IMR-90 (cell line): ENCODE results near the gene SOD2. TPM values are rescaled to one million over a fixed set of nuclear protein-coding genes. Genes with fewer than 3 reads are reported as not detected.

Experiments used
- ATAC-seq: fragments of 200-7000 bp; cut with Tn5 transposase; 2 replicates; pipeline ENCODE4 v1.9.1; 2020; ENCODE audit warnings: low read depth, mild to moderate bottlenecking, moderate library complexity
- BruUV-seq: library from RNA; stranded (reverse); fragments of 400-500 nt; replicated peaks from 2 replicates; lab custom pipeline; 2021; lab: Mats Ljungman, UMichigan
- CTCF ChIA-PET: fragments of 300-600 bp; formaldehyde crosslinking; extraction: SDS; loops from one replicate; lab custom pipeline; 2021; ENCODE audit warnings: antibody characterized with exemption; lab: Yijun Ruan, JAX
- POLR2A ChIA-PET: fragments of 300-600 bp; sonication (Branson Sonifier 250); formaldehyde crosslinking; loops from one replicate; lab custom pipeline; 2022; ENCODE audit warnings: antibody characterized with exemption; ENCODE audit not compliant: unreplicated experiment; lab: Charles Lee
- DNase-seq: peaks from one replicate; pipeline ENCODE4 v3.0.0; 2013
- H2AFZ ChIP-seq: replicated peaks from 2 replicates; pipeline ENCODE3; 2013; ENCODE audit warnings: low read length, mild to moderate bottlenecking; ENCODE audit not compliant: poor library complexity
- H2AK5ac ChIP-seq: 2 replicates; pipeline ENCODE4 v1.6.1; 2013; ENCODE audit warnings: low read depth, low read length, inconsistent platforms
- H2AK9ac ChIP-seq: replicated peaks from 2 replicates; pipeline ENCODE3; 2013; ENCODE audit warnings: mild to moderate bottlenecking, low read depth, low read length, moderate library complexity; ENCODE audit not compliant: poor library complexity
- H2BK120ac ChIP-seq: 2 replicates; pipeline ENCODE4 v1.6.1; 2013; ENCODE audit warnings: low read depth, low read length, inconsistent platforms
- H2BK15ac ChIP-seq: 3 replicates; pipeline ENCODE4 v1.6.1; 2013; ENCODE audit warnings: low read depth, low read length, inconsistent platforms
- H2BK20ac ChIP-seq: 2 replicates; pipeline ENCODE4 v1.6.1; 2013; ENCODE audit warnings: low read depth, mild to moderate bottlenecking, inconsistent platforms, low read length, moderate library complexity
- H2BK5ac ChIP-seq: 2 replicates; pipeline ENCODE4 v1.6.1; 2013; ENCODE audit warnings: mild to moderate bottlenecking, low read depth, low read length, inconsistent platforms; ENCODE audit not compliant: poor library complexity, severe bottlenecking
- H3K14ac ChIP-seq: replicated peaks from 2 replicates; pipeline ENCODE4 v1.6.1; 2013; ENCODE audit warnings: low read depth, low read length, inconsistent platforms
- H3K18ac ChIP-seq: 2 replicates; pipeline ENCODE4 v1.6.1; 2013; ENCODE audit warnings: low read depth, low read length, control low read depth
- H3K23ac ChIP-seq: 2 replicates; pipeline ENCODE4 v1.6.1; 2013; ENCODE audit warnings: low read depth, low read length, inconsistent platforms
- H3K27ac ChIP-seq: 2 replicates; pipeline ENCODE4 v1.5.1; 2013; ENCODE audit warnings: mild to moderate bottlenecking, control low read depth, low read length; ENCODE audit not compliant: insufficient read depth
- H3K27me3 ChIP-seq: 2 replicates; pipeline ENCODE4 v1.6.1; 2013; ENCODE audit warnings: low read length; ENCODE audit not compliant: control insufficient read depth, insufficient read depth
- H3K36me3 ChIP-seq: 2 replicates; pipeline ENCODE4 v1.6.1; 2013; ENCODE audit warnings: low read length, mixed read lengths; ENCODE audit not compliant: control insufficient read depth, insufficient read depth
- H3K4ac ChIP-seq: 2 replicates; pipeline ENCODE4 v1.6.1; 2013; ENCODE audit warnings: low read depth, low read length, inconsistent platforms
- H3K4me1 ChIP-seq: 2 replicates; pipeline ENCODE4 v1.6.1; 2013; ENCODE audit warnings: low read length, mixed read lengths; ENCODE audit not compliant: control insufficient read depth, insufficient read depth
- H3K4me2 ChIP-seq: 2 replicates; pipeline ENCODE4 v1.6.1; 2013; ENCODE audit warnings: low read depth, mild to moderate bottlenecking, control low read depth, low read length, moderate library complexity
- H3K4me3 ChIP-seq: 2 replicates; pipeline ENCODE4 v1.5.1; 2013; ENCODE audit warnings: low read depth, mild to moderate bottlenecking, control low read depth, low read length, moderate library complexity; ENCODE audit not compliant: insufficient read depth
- H3K56ac ChIP-seq: 2 replicates; pipeline ENCODE4 v1.6.1; 2013; ENCODE audit warnings: low read length, inconsistent platforms; ENCODE audit not compliant: insufficient read depth; ENCODE audit errors: extremely low read depth
- H3K79me1 ChIP-seq, 2 experiments: 2 replicates each; pipeline ENCODE4 v1.6.1; 2013; ENCODE audit warnings: low read length in 2 of 2, inconsistent platforms in 1 of 2, low read depth in 1 of 2
- H3K9ac ChIP-seq: 2 replicates; pipeline ENCODE4 v1.6.1; 2013; ENCODE audit warnings: low read depth, low read length, control low read depth
- H3K9me1 ChIP-seq: 2 replicates; pipeline ENCODE4 v1.6.1; 2013; ENCODE audit warnings: low read length, inconsistent platforms; ENCODE audit not compliant: insufficient read depth
- H3K9me3 ChIP-seq: 2 replicates; pipeline ENCODE4 v1.6.1; 2013; ENCODE audit warnings: low read length; ENCODE audit not compliant: control insufficient read depth, insufficient read depth
- H4K20me1 ChIP-seq: 2 replicates; pipeline ENCODE4 v1.6.1; 2013; ENCODE audit warnings: low read length, inconsistent platforms; ENCODE audit not compliant: insufficient read depth
- H4K5ac ChIP-seq: 2 replicates; pipeline ENCODE4 v1.6.1; 2013; ENCODE audit warnings: mild to moderate bottlenecking, low read depth, low read length, control low read depth
- H4K8ac ChIP-seq, 2 experiments: 2 replicates each; pipeline ENCODE4 v1.6.1; 2013; ENCODE audit warnings: low read depth in 2 of 2, low read length in 2 of 2, control low read depth in 1 of 2, inconsistent platforms in 1 of 2
- H4K91ac ChIP-seq: 2 replicates; pipeline ENCODE4 v1.6.1; 2013; ENCODE audit warnings: low read depth, low read length, inconsistent platforms; ENCODE audit not compliant: insufficient read depth
- CHD1 ChIP-seq: IDR thresholded peaks from 2 replicates; pipeline ENCODE4 v1.6.1; 2012; ENCODE audit warnings: low read depth, low read length, improper control_type of control experiment
- WGBS, 2 experiments: methylation state at CpG; one replicate each; pipeline versions ENCODE4 v1.1.5 to v1.1.7; 2013; ENCODE audit warnings: missing lambda C conversion rate in 2 of 2; ENCODE audit not compliant: insufficient read length in 1 of 2; ENCODE audit errors: extremely low coverage in 2 of 2; 5-methylcytosine and 5-hydroxymethylcytosine counted together
- dilution Hi-C: fragments of 300-500 bp; cut with HindIII; formaldehyde crosslinking; loops from one replicate; pipeline ENCODE4 v1.14.3; 2018; ENCODE audit warnings: low sequenced_read_pairs; ENCODE audit not compliant: unreplicated experiment
- in situ Hi-C: fragments of 300-500 bp; cut with MboI; formaldehyde crosslinking; loops from 3 replicates; pipeline ENCODE4 v1.14.3; 2019; ENCODE audit warnings: low sequenced_read_pairs, inconsistent platforms, mixed read lengths
- intact Hi-C: fragments of 100-400 bp; cut with micrococcal nuclease; formaldehyde crosslinking; loops from 2 replicates; pipeline ENCODE4 v1.10.0; 2022
- polyA plus RNA-seq, 3 experiments: library from polyadenylated mRNA; depleted of rRNA; stranded (reverse); fragments of >200 nt; gene quantifications; 2 replicates each; pipeline ENCODE4 v1.2.3, GENCODE V29; 2012; ENCODE audit warnings: low replicate concordance in 1 of 3
- total RNA-seq: library from RNA; depleted of rRNA; stranded (reverse); fragments of >200 nt; gene quantifications from 2 replicates; pipeline ENCODE4 v1.2.3, GENCODE V29; 2012

The SOD2 gene
- total and polyA plus RNA-seq, 2 of the 4 experiments (the other 2 are of a cell fraction): 173 to 243 TPM

- intact Hi-C loops: no loop called here
- Histone ChIP-seq H3K4ac (no peak overlapping the region), H3K14ac (no peak overlapping the region), H2AFZ (no peak overlapping the region), H3K9me3 (no peaks in the 10 kb centered on the region), H3K27me3 (no peaks in the 10 kb centered on the region), H3K9me1 (peaks cover 10% of the 10 kb centered on the region), H2BK15ac (0 out of 3 replicates have a peak overlapping the region, but pooled peaks have one; percentile 15), H3K4me3 (no peak overlapping the region), H3K27ac (no peak overlapping the region), H4K20me1 (0 out of 2 replicates have a peak, but pooled peaks cover 3% of the 10 kb centered on the region), H2AK9ac (no peak overlapping the region), H2BK120ac (peak overlapping the region; percentile 50; the same call in 1 of the 2 replicates), H2BK20ac (no peak overlapping the region), H2BK5ac (peak overlapping the region; percentile 60), H4K5ac (peak overlapping the region; percentile 36; the same call in 1 of the 2 replicates), H3K56ac (no peak overlapping the region), H3K79me1 (peaks cover 30 to 62% of the 10 kb centered on the region in 2 experiments), H3K23ac (peak overlapping the region; percentile 1; the same call in 1 of the 2 replicates), H3K9ac (no peak overlapping the region), H3K18ac (peak overlapping the region; percentile 47; the same call in 1 of the 2 replicates), H4K91ac (no peak overlapping the region), H2AK5ac (peak overlapping the region; percentile 70; the same call in 1 of the 2 replicates), H3K4me1 (peaks cover 12% of the 10 kb centered on the region), H3K4me2 (0 out of 2 replicates have a peak overlapping the region, but pooled peaks have one; percentile 13), H4K8ac (no peak overlapping the region), H3K36me3 (peaks cover 1% of the 10 kb centered on the region; the same call in 1 of the 2 replicates)
- WGBS, 2 experiments: no CpG with 5 or more reads among the region's 3 CpGs
- DNase-seq: no peak
- no peak for TF ChIP-seq CHD1
- ChIA-PET POLR2A (no interaction called here), CTCF (interaction anchor here (0.6 kb wide), 1 partner anchor 283 kb away, joined by 3 read pairs; no protein-coding TSS in a partner anchor)
- in situ Hi-C loops: loop anchor here (25.0 kb wide), 1 partner anchor 1081 kb away; the partner anchor contains the start of gene DYNLT1
- no peak for ATAC-seq
- dilution Hi-C loops: no loop called here
- BruUV-seq: no TSS peak
These were observed 25.6 kb upstream of the SOD2 start for GRCh38 chr6:159718634-159719033.
